Neural crest cell (in vitro differentiated cells): ENCODE data around the gene SDSL. TPM values are rescaled to one million over a fixed set of nuclear protein-coding genes. Genes with fewer than 3 reads are reported as not detected.

ENCODE experiments used
- DNase-seq: peaks from one replicate; pipeline ENCODE4 v3.0.0; 2021; ENCODE audit warnings: low read depth, mixed read lengths, low spot score
- H3K27ac Mint-ChIP-seq: one replicate; pipeline ENCODE4 v1.8.0; 2021; ENCODE audit warnings: mild to moderate bottlenecking, mixed read lengths; ENCODE audit not compliant: unreplicated experiment
- H3K27me3 Mint-ChIP-seq: 2 replicates; pipeline ENCODE4 v1.8.0; 2021; ENCODE audit warnings: low read depth, mild to moderate bottlenecking, mixed read lengths
- H3K36me3 Mint-ChIP-seq: 2 replicates; pipeline ENCODE4 v1.8.0; 2021; ENCODE audit warnings: low read depth, mild to moderate bottlenecking, mixed read lengths
- H3K4me1 Mint-ChIP-seq: 2 replicates; pipeline ENCODE4 v1.8.0; 2021; ENCODE audit warnings: mixed read lengths
- H3K4me3 Mint-ChIP-seq: one replicate; pipeline ENCODE4 v1.8.0; 2021; ENCODE audit warnings: mild to moderate bottlenecking, mixed read lengths
- H3K9me3 Mint-ChIP-seq: 2 replicates; pipeline ENCODE4 v1.8.0; 2021; ENCODE audit warnings: mixed read lengths
- total RNA-seq: library from RNA; stranded (reverse); gene quantifications from 2 replicates; pipeline ENCODE4 v1.2.1, GENCODE V29; 2021
- TF ChIP-seq, protein P1 (sequence below): fragments of 200-600 bp; sonication (generic); conservative IDR thresholded peaks from 2 replicates; pipeline ENCODE4 v1.5.0; 2021; ENCODE audit warnings: antibody characterized with exemption, mild to moderate bottlenecking

The SDSL gene
- total RNA-seq, 1 donor from 2014 or later, result 1.5 TPM

- DNase-seq, result no peak
- no peaks in the 10 kb centered on the region for H3K36me3 Mint-ChIP-seq
- no peaks in the 10 kb centered on the region for H3K4me1 Mint-ChIP-seq
- TF ChIP-seq, protein P1, sequence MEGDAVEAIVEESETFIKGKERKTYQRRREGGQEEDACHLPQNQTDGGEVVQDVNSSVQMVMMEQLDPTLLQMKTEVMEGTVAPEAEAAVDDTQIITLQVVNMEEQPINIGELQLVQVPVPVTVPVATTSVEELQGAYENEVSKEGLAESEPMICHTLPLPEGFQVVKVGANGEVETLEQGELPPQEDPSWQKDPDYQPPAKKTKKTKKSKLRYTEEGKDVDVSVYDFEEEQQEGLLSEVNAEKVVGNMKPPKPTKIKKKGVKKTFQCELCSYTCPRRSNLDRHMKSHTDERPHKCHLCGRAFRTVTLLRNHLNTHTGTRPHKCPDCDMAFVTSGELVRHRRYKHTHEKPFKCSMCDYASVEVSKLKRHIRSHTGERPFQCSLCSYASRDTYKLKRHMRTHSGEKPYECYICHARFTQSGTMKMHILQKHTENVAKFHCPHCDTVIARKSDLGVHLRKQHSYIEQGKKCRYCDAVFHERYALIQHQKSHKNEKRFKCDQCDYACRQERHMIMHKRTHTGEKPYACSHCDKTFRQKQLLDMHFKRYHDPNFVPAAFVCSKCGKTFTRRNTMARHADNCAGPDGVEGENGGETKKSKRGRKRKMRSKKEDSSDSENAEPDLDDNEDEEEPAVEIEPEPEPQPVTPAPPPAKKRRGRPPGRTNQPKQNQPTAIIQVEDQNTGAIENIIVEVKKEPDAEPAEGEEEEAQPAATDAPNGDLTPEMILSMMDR, result no peak
- H3K9me3 Mint-ChIP-seq, result no peaks in the 10 kb centered on the region
- peaks cover 89% of the 10 kb centered on the region for H3K27me3 Mint-ChIP-seq
- no peak overlapping the region for H3K27ac Mint-ChIP-seq
- H3K4me3 Mint-ChIP-seq, result no peak overlapping the region
Observed at GRCh38 chr12:113457185-113457584, 35.0 kb downstream of the SDSL start.

- Mint-ChIP-seq H3K27ac (no peak overlapping the region), H3K27me3 (peaks cover 89% of the 10 kb centered on the region), H3K36me3 (no peaks in the 10 kb centered on the region), H3K4me3 (no peak overlapping the region), H3K4me1 (peaks cover 3% of the 10 kb centered on the region), H3K9me3 (no peaks in the 10 kb centered on the region)
- TF ChIP-seq, protein P1, result no peak
- DNase-seq, result no peak
Observed at GRCh38 chr12:113457710-113458109, 35.5 kb downstream of the SDSL start.

DNA sequence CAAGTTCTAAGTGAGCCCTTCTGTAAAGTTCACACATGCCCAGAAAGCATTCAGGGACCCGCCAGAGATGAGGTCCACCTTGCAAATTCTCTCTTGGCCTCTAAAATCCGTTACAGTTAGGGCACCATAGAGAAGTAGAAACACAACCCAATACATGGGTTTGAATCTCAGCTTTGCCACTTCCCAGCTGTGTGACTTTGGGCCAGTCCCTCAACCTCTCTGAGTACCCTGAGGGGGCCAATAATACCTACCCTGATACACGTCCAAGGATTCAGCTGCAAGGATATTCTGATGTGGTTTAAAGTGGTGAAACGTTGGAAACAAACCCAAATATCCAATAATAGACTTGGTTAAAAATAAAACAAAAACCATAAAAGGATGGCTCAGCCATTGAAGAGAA lies 37.8 kb downstream of the SDSL start:
- H3K4me3 Mint-ChIP-seq, result no peak overlapping the region
- no peak overlapping the region for H3K27ac Mint-ChIP-seq
- no peak for DNase-seq
- H3K27me3 Mint-ChIP-seq, result peaks cover 93% of the 10 kb centered on the region
- peaks cover 11% of the 10 kb centered on the region for H3K4me1 Mint-ChIP-seq
- no peaks in the 10 kb centered on the region for H3K9me3 Mint-ChIP-seq
- no peaks in the 10 kb centered on the region for H3K36me3 Mint-ChIP-seq
- TF ChIP-seq, protein P1, result no peak

GRCh38 chr12:113461666-113462065 lies 39.5 kb downstream of the SDSL start:
- Mint-ChIP-seq H3K27ac (no peak overlapping the region), H3K9me3 (no peaks in the 10 kb centered on the region), H3K4me1 (peaks cover 17% of the 10 kb centered on the region), H3K36me3 (peaks cover under 1% of the 10 kb centered on the region), H3K4me3 (peak overlapping the region; percentile 18), H3K27me3 (peaks cover 98% of the 10 kb centered on the region)
- DNase-seq, result no peak
- TF ChIP-seq, protein P1, result no peak

- Mint-ChIP-seq H3K9me3 (no peaks in the 10 kb centered on the region), H3K27me3 (peaks cover 98% of the 10 kb centered on the region), H3K4me1 (peaks cover 21% of the 10 kb centered on the region), H3K4me3 (peak overlapping the region; percentile 82), H3K27ac (no peak overlapping the region), H3K36me3 (peaks cover 3% of the 10 kb centered on the region)
- TF ChIP-seq, protein P1, result peak; percentile 88
- peak; percentile 87 for DNase-seq
Observed at GRCh38 chr12:113462117-113462774, 40.1 kb downstream of the SDSL start.
